GM12865 (cell line): ENCODE results near the gene SMG5.
"Not testable (repeated sequence)": the region's sequence is repeated elsewhere in the genome, so short reads cannot be mapped to it uniquely, and the experiment has no call there.

Experiments
- DNase-seq: peaks from one replicate; pipeline ENCODE4 v3.0.0; 2010; ENCODE audit warnings: low read depth
- H3K4me3 ChIP-seq: 2 replicates; pipeline ENCODE4 v1.5.1; 2011; ENCODE audit warnings: mild to moderate bottlenecking, low read depth, low read length, control low read depth
- CTCF ChIP-seq: IDR thresholded peaks from 2 replicates; pipeline ENCODE4 v1.5.1; 2011; ENCODE audit warnings: low read length, control low read depth, low read depth, inconsistent platforms; ENCODE audit not compliant: insufficient read depth; ENCODE audit errors: missing control alignments

SMG5 gene

DNA sequence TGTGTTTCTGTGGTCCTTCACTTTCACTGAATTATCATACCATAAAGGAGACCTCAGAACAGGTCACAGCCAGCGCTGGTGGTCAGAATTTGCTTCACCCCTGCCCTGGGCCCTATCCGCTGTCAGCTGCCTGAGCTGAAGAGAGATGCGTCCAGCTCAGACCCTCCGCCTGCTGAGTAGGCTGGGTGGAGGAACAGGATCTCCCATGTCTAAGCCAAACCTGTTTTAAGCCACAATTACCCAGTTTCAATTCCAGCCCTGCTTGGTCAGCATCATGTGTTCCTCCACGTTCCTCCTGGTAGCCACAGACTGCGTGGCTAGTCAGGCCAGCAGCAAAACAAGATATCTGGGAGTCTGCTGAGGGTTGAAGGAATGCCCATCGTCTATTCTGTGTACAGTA lies 54.1 kb downstream of the SMG5 start:
- no peak for TF ChIP-seq CTCF
- H3K4me3 ChIP-seq, result no peak overlapping the region
- no peak for DNase-seq

GRCh38 chr1:156226782-156227181 lies 55.8 kb downstream of the SMG5 start:
- DNase-seq, result no peak
- H3K4me3 ChIP-seq, result no peak overlapping the region
- TF ChIP-seq CTCF, result no peak

GRCh38 chr1:156226116-156226538 lies 56.5 kb downstream of the SMG5 start:
- peak; percentile 94 for DNase-seq
- no peak overlapping the region for H3K4me3 ChIP-seq
- no peak for TF ChIP-seq CTCF

DNA sequence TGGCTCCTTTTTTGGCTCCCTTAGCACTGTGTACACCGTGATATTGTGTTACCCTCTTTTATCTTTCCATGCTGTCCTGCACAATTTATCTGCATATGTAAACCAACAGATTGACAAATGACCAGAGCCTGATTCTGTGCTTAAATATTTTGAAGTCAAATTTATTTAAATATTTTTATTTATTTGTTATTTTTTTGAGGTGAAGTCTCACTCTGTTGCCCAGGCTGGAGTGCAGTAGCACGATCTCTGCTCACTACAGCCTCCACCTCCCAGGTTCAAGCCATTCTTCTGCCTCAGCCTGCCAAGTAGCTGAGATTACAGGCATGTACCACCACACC lies 57.0 kb downstream of the SMG5 start:
- H3K4me3 ChIP-seq, result no peak overlapping the region
- DNase-seq, result no peak
- no peak for TF ChIP-seq CTCF

- H3K4me3 ChIP-seq, result no peak overlapping the region
- no peak for TF ChIP-seq CTCF
- no peak for DNase-seq
Measured at GRCh38 chr1:156221986-156222692, 60.5 kb downstream of the SMG5 start.

DNA sequence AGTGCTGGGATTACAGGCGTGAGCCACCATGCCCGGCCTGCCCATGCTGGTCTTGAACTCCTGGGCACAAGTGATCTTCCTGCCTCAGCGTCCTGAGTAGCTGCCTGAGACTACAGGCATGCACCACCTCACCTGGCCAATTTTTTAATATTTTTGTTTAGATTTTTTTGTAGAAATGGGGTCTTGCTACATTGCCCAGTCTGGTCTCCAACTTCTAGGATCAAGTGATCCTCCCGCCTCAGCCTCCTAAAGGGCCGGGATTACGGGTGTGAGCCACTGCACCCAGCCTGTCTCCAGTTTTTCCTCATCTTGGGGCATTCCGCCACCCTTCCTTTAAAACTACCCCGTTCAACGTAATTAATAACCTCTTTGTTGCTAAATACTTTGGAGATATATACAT lies 62.4 kb downstream of the SMG5 start:
- no peak overlapping the region for H3K4me3 ChIP-seq
- no peak for DNase-seq
- no peak for TF ChIP-seq CTCF

GRCh38 chr1:156217871-156218270 lies 64.8 kb downstream of the SMG5 start:
- TF ChIP-seq CTCF, result no peak
- DNase-seq, result peak; percentile 79
- H3K4me3 ChIP-seq, result peak overlapping the region; percentile 37

GRCh38 chr1:156216361-156217086 lies 66.1 kb downstream of the SMG5 start:
- H3K4me3 ChIP-seq, DNase-seq: not testable (repeated sequence)
